ENCODE results near the gene MRPL20.
A peak's percentile ranks its signal among the peaks of the same experiment; 100 is the strongest.
"Not testable (repeated sequence)": the region's sequence is repeated elsewhere in the genome, so short reads cannot be mapped to it uniquely, and the experiment has no call there.

MRPL20 gene

DNA sequence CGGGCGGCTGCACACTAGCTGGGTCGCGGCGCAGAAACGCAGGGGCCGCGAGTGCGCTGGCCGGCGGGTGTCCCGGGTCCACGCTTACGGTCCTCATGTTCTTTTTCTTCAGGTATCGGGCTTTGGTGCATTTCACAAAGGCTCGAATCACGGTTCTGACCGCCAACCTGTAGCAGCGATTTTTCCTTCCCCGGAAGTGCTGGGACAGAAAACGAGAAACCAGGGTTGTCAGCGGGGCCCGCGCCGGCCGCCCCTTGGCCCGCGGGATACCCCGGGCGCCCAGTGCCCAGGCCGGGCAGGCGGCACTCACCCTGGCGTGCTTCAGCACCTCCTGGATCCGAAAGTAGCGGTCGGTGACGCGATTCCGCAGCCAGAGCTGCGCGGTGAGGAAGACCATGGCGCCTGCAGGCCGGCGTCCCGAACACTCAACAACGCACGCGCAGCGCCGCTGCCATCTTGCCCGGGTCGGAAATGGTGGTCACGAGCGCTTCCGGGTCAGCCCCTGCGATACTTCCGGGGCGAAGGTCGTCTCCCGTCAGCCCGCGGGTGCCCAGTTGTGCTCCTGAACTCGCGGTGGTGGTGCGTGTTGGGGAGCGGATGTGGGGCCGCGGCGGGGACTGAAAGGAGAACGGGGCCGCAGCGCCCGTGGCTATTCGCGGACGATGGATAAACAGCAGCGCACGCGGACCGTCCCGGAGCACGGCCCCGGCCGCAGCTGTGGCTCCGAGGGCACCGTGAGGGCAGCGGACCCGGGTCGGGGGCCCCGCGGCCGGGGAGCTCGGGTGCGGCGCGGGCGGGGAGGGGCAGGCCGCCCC lies at the start of gene MRPL20:
Gene MRPL20, minus strand, starts transcription at position 473 of the 815 bp plus-strand sequence. Its CDS starts 76 bp downstream, at position 397.
- peak; percentile 94 for DNase-seq

DNA sequence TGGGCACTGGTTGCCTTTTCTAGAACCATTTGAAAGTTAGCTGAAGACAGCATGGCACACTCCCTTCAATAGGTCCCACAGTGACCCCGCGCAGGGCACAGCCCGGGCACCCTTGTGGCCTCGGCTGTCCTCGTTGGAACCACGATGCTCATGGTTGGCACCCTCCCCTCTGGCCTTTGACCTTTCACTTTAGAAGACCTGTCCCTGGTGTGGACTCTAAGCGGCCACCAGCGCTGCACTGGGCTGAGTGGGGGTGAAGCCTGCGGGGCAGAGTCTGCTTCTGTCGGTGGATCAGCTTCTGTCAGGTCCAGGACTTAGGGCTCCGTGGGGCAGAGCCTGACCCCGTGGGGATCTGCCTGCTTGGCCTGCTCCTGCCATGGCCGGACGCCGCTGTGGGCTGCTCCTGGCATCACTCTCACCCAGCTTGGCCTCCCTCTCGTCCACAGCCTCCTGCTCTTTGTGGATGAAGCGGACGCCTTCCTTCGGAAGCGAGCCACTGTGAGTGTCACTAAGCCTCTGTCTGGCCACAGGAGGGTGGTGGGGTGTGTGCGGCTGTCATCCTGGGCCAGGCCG lies 49.7 kb upstream of the MRPL20 start:
- not testable (repeated sequence) for DNase-seq

- DNase-seq, result not testable (repeated sequence)
These were observed 48.8 kb upstream of the MRPL20 start for GRCh38 chr1:1455934-1456333.

GRCh38 chr1:1455366-1455884 lies 48.3 kb upstream of the MRPL20 start:
- DNase-seq, result no peak

DNA sequence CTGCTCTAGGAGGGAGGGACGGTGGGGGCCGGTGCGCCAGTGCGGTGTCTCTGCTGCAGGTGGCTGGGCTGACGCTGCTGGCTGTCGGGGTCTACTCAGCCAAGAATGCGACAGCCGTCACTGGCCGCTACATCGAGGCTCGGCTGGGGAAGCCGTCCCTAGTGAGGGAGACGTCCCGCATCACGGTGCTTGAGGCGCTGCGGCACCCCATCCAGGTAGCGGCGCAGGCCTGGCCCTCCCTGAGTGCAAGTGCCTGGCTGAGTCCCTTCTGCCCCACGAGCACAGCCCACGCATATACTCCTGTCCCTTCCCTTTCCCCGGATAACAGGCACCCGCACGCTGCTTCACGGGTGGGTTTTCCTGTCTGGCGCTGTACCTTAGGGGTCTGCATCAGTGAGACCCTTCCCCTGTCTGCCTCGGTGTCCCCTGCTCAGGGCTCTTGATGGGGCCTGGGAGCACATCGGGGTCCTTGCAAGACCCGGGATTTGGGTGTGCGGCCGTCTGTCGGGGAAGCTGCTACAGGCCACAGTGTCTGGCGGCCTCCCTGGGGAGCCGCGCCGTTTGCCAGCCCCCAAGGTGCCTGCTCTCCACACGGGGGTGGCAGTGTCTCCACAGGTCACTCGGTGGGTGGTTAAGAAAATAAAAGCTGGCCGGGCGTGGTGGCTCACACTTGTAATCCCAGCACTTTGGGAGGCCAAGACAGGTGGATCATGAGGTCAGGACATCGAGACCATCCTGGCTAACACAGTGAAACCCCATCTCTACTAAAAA lies 47.4 kb upstream of the MRPL20 start:
- DNase-seq, result not testable (repeated sequence)

DNA sequence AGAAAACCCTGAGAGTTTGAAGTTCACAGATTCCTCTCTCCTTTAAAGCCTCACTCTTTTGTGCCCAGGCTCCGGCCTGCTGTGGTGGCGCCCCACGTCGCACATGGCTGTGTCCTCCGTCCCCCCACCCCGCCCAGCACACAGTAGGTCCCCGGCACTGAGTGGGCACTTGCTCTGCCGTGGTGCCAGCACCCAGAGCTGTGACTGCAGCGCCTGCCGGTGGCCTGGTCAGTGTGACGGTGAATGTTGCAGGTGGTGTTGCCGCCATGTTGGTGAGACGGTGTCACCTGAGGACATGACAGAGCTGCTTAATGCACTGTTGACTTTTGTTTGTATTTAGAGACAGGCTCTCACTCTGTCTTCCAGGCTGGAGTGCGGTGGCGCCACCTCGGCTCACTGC lies 45.8 kb upstream of the MRPL20 start:
- DNase-seq, result no peak

DNA sequence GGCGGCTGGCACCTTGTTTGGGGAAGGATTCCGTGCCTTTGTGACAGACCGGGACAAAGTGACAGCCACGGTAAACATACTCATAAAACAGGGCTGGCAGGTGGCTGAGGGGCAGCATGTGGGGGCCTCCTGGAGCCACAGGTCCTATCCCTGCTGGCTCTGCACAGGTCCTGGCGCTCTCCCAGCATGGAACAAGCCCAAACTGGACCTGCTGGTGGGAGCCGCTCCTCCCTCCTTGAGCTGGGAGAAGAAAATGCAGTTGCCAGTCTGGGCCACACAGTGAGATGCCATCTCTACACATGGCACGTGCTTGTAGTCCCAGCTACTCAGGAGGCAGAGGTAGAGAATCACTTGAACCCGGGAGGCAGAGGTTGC lies 45.3 kb upstream of the MRPL20 start:
- peak; percentile 54 for DNase-seq

- no peak for DNase-seq
These were observed 44.7 kb upstream of the MRPL20 start for GRCh38 chr1:1451696-1452364.

DNA sequence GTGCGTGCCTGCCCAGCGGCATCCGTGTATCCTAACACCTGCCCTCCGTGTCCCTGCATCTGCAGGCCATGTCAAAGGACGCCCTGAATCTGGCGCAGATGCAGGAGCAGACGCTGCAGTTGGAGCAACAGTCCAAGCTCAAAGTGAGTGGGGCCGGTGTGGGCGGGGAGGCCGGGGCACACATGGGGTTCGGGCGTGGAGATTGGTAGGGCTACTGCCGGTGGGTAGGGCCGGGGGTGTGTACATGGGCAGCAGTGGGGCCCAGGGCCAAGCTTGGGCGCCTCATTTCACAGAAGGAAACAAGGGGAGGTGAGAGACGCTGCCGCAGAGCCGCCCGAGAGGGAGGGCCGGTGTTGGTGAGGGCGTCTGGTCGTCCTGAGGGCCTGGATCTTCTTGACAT lies 43.5 kb upstream of the MRPL20 start:
- DNase-seq, result not testable (repeated sequence)

GRCh38 chr1:1449099-1449739 lies 42.1 kb upstream of the MRPL20 start, which contains the start of gene ATAD3C:
Gene ATAD3C (plus strand): TSS chr1:1449689. CDS start chr1:1450684, 995 bp downstream.
- DNase-seq, result no peak

DNA sequence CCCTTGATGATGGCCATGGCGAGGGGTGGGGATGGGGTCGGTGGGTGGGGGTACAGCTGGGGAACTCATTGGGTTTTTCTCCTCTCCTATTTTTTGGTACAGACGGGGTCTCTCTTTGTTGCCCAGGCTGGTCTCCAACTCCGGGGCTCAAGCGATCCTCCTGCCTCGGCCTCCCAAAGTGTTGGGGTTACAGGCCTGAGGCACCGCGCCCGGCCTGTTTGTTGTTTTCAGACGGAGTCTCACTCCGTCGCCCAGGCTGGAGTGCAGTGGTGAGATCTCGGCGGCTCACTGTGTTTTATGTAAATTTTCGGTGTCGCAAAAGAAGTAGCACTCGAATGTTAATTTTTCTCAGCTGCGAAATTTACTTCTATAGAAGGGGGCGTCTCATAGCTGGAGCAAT lies 39.5 kb upstream of the MRPL20 start:
- DNase-seq, result not testable (repeated sequence)

GRCh38 chr1:1442069-1442770 lies 35.1 kb upstream of the MRPL20 start:
- DNase-seq, result no peak

- no peak for DNase-seq
These were observed 34.2 kb upstream of the MRPL20 start for GRCh38 chr1:1441002-1441888.

DNA sequence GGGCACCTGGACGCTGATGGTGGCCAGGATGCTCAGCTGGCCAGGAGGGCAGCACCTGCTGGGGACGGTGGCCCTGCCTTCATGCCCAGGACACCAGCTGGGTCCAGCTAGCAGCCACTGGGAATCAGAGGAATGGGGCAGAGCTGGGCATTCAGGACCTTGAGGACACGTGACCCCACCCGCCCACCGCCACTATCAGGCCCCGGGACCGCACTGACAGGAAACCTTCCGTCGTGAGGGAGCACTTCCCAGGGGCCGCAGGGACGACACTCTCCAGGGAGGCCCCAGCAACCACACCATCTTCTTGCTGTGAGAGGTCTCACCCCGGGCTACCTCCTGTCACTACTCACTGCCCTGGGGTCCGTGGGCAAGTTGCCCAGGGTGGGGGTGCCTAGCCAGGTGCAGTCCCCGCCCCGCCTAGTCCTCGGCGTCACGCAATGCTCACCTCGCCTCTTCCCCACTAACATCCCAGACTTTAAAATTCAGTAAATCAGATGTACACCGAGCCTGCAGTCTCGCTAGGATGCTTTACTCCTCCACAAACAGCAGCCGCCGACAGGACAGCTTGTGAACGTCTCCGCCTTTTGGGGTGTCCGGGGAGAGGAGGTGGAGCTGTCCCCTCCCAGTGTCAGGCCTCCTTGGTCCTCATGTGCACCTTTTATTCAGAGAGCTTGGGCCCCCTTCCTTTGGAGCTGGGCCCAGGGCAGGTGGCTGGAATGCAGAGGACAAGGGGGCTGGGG lies 33.3 kb upstream of the MRPL20 start:
- DNase-seq, result no peak

DNA sequence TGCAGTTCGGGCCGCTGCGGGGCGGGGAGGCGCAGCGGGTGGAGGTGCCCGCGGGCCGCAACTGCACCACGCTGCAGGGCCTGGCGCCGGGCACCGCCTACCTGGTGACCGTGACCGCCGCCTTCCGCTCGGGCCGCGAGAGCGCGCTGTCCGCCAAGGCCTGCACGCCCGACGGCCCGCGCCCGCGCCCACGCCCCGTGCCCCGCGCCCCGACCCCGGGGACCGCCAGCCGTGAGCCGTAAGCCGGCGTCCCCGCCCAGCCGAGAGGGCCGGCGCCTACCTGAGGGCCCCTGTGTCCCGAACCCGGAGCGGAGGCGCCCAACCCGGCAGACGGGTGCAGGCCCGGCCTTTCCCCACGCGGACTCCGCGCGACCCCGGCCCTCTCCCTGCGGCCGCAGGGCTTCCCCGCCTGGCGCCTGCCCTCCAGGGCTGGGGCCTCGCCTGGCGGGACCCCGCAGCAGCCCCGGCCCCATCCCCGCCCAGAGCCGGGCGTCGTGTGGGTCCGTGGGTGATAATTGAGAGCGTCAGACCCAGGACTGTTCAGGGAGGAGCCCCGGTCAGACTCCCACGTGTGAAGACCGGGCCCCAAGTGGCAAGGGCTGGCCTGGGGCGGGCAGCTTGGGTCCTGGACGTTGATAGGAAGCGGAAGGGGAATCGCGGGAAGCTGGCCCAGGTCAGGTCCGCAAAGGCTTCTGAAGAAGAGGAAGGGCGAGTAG lies 32.6 kb upstream of the MRPL20 start:
- DNase-seq, result no peak

DNA sequence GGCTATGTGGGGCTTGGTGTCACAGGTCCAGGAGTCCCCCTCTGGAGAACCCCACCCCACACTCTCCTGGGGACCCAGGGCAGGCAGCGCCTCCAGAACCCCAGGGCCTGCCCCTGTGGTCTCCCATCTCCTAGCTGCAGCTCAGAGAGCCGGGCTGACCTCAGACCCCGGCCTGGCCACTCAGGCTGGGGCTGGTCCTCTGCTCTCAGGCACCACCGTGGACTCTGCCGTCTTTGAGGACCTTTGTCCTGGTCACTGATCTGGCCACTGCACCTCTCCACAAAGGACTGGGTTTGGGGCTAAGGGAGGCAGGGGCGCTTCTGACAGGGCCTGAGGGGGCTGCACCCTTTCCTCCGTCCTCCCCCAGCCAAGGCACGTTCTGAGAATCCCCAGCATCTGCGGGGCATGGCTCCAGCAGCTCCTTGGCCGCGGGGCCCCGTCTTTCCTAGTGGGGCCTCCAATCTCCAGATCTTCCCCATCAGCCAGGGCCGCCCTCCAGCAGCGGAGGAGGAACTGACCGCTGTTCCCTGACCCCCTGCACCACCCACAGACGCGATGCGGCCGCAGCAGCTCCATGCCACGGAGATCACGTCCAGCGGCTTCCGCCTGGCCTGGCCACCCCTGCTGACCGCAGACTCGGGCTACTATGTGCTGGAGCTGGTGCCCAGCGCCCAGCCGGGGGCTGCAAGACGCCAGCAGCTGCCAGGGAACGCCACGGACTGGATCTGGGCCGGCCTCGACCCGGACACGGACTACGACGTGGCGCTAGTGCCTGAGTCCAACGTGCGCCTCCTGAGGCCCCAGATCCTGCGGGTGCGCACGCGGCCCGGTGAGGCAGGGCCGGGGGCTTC lies 31.7 kb upstream of the MRPL20 start:
- DNase-seq, result no peak

- DNase-seq, result no peak
These were observed 30.8 kb upstream of the MRPL20 start for GRCh38 chr1:1437904-1438376.

Measured in NCI-H345 (cell line).